ENCODE measurements around the gene STK32A.

- TF ChIP-seq, protein P1, sequence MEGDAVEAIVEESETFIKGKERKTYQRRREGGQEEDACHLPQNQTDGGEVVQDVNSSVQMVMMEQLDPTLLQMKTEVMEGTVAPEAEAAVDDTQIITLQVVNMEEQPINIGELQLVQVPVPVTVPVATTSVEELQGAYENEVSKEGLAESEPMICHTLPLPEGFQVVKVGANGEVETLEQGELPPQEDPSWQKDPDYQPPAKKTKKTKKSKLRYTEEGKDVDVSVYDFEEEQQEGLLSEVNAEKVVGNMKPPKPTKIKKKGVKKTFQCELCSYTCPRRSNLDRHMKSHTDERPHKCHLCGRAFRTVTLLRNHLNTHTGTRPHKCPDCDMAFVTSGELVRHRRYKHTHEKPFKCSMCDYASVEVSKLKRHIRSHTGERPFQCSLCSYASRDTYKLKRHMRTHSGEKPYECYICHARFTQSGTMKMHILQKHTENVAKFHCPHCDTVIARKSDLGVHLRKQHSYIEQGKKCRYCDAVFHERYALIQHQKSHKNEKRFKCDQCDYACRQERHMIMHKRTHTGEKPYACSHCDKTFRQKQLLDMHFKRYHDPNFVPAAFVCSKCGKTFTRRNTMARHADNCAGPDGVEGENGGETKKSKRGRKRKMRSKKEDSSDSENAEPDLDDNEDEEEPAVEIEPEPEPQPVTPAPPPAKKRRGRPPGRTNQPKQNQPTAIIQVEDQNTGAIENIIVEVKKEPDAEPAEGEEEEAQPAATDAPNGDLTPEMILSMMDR (IDR thresholded peaks at IDR 0.05), result no peak
- no peak for TF ChIP-seq POLR2AphosphoS5 (IDR thresholded peaks at IDR 0.05)
- no peak for TF ChIP-seq POLR2A (IDR thresholded peaks at IDR 0.05)
These were observed 26.7 kb upstream of the STK32A start for GRCh38 chr5:147208134-147208533.
